Peyer's patch (tissue), 4 donors: ENCODE measurements around the gene EIF5.

Experiments
- POLR2A ChIP-seq, 2 donors: fragments of 450-650 bp; IDR thresholded peaks; one replicate each; pipeline ENCODE4 v1.5.1; 2017; ENCODE audit warnings: antibody characterized with exemption in 2 of 2, mild to moderate bottlenecking in 2 of 2, moderate library complexity in 2 of 2
- TF ChIP-seq, protein P1 (sequence below), 6 experiments: fragments of 450-650 bp in 4 of 6; fragments of 200-600 bp in 2 of 6; sonication (generic) in 1 of 6; IDR thresholded peaks; one replicate each; pipeline ENCODE4 v1.5.1; 2017 to 2019; ENCODE audit warnings: antibody characterized with exemption in 6 of 6, mild to moderate bottlenecking in 3 of 6, moderate library complexity in 1 of 6

- TF ChIP-seq, protein P1, sequence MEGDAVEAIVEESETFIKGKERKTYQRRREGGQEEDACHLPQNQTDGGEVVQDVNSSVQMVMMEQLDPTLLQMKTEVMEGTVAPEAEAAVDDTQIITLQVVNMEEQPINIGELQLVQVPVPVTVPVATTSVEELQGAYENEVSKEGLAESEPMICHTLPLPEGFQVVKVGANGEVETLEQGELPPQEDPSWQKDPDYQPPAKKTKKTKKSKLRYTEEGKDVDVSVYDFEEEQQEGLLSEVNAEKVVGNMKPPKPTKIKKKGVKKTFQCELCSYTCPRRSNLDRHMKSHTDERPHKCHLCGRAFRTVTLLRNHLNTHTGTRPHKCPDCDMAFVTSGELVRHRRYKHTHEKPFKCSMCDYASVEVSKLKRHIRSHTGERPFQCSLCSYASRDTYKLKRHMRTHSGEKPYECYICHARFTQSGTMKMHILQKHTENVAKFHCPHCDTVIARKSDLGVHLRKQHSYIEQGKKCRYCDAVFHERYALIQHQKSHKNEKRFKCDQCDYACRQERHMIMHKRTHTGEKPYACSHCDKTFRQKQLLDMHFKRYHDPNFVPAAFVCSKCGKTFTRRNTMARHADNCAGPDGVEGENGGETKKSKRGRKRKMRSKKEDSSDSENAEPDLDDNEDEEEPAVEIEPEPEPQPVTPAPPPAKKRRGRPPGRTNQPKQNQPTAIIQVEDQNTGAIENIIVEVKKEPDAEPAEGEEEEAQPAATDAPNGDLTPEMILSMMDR (IDR thresholded peaks at IDR 0.05), result no peak
- TF ChIP-seq POLR2A (IDR thresholded peaks at IDR 0.05), result no peak
These were observed 17.3 kb upstream of the EIF5 start for GRCh38 chr14:103316721-103317121.
